Adipose tissue (tissue), 3 donors: ENCODE data around the gene SLC25A6. TPM values are rescaled to one million over a fixed set of nuclear protein-coding genes. Genes with fewer than 3 reads are reported as not detected.

Experiments
- H3K27ac ChIP-seq: one replicate; pipeline ENCODE4 v1.5.1; 2013; ENCODE audit warnings: low read depth, low read length
- WGBS, 3 donors: extraction: QIAGEN DNeasy Blood & Tissue Kit; methylation state at CpG; one replicate each; pipeline ENCODE4 v1.1.7; 2013; 5-methylcytosine and 5-hydroxymethylcytosine counted together
- polyA plus RNA-seq, 3 donors: library from polyadenylated mRNA; stranded (reverse); fragments of 200-250 nt; gene quantifications; one replicate each; pipeline ENCODE4 v1.2.3, GENCODE V29; 2013
- donor health status: healthy with polysubstance abuse.
- donor health status: Bipolar disorder and iron deficiency.
- donor health status: healthy.

Gene SLC25A6
- polyA plus RNA-seq, 3 donors: 489 to 843 (median 515) TPM

- H3K27ac ChIP-seq: no peak overlapping the region
- WGBS, 3 donors: 79 to 85% (median 80%) methylated on average over 22 of the region's 22 CpGs
Observed at GRCh38 chrX:1394731-1395501, 3.0 kb upstream of the SLC25A6 start.

GRCh38 chrX:1393871-1394615 is 2.1 kb upstream of the SLC25A6 start:
- 64 to 72% (median 67%) methylated on average over 16 of the region's 16 CpGs for WGBS, 3 donors
- H3K27ac ChIP-seq: no peak overlapping the region

DNA sequence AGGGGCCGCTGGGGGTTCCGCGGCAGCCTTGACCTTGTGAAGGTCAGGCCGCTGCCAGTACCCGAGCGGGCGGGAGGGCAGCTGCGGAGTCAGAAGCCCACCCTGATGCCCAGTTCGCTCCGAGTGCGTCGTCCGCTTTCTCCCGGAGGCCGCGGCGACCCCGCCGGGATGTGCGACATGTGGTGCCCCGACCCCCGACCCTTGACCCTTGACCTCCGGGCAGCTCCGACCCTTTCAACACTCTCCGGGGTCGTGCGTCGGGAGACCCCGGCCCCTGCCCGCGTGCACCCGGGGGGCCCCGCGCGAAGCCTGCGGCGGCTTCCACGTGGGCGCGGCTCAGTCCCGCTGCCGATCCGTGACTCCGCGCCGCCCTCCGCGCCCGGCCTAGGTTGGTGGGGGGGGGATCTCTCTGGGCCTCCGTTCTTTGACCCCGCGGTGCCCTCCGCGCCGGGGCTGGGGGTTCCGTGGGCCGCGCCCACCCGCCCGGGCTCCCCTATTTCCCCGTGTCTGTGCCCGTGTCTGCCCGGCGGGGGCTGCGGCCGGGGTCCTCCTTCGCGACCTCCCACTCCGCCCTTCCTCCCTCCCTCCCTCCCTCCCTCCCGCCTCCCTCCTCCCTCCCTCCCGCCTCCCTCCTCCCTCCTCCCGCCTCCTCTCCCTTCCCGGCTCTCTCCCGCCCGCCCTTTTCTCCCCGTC is 609 bp upstream of the SLC25A6 start:
- 0 to 1% (median 0%) methylated on average over 42 to 69 of the region's 76 CpGs for WGBS, 3 donors
- H3K27ac ChIP-seq: peak overlapping the region; percentile 79

GRCh38 chrX:1391370-1391706 is 575 bp downstream of the SLC25A6 start:
- WGBS, 3 donors: 0% methylated on average over 19 of the region's 19 CpGs
- no peak overlapping the region for H3K27ac ChIP-seq

GRCh38 chrX:1390621-1391369 is 1.1 kb downstream of the SLC25A6 start:
- WGBS, 3 donors: 42 to 54% (median 51%) methylated on average over 30 of the region's 30 CpGs
- H3K27ac ChIP-seq: no peak overlapping the region

DNA sequence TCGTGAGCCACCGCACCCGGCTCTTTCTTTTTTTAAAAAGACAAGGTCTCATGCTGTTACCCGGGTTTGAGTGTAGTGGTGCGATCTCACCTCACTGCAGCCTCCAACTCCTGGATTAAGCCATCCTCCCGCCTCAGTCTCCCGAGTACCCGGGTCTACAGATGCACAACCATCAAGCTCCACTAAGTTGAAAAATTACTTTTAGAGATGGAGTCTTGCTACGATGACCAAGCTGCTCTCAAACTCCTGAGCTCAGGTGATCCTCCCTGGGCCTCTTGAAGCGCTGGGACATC is 2.0 kb downstream of the SLC25A6 start:
- no peak overlapping the region for H3K27ac ChIP-seq
- WGBS, 3 donors: 85 to 94% (median 91%) methylated on average over 10 of the region's 10 CpGs

GRCh38 chrX:1389181-1389992 is 2.5 kb downstream of the SLC25A6 start:
- WGBS, 3 donors: 88 to 93% (median 92%) methylated on average over 51 of the region's 51 CpGs
- H3K27ac ChIP-seq: no peak overlapping the region

GRCh38 chrX:1388651-1389050 is 3.3 kb downstream of the SLC25A6 start:
- H3K27ac ChIP-seq: no peak overlapping the region
- WGBS, 3 donors: 71 to 87% (median 87%) methylated on average over 4 of the region's 4 CpGs

GRCh38 chrX:1387141-1387776 is 4.7 kb downstream of the SLC25A6 start:
- no peak overlapping the region for H3K27ac ChIP-seq
- WGBS, 3 donors: 91 to 94% (median 92%) methylated on average over 36 to 43 of the region's 43 CpGs

DNA sequence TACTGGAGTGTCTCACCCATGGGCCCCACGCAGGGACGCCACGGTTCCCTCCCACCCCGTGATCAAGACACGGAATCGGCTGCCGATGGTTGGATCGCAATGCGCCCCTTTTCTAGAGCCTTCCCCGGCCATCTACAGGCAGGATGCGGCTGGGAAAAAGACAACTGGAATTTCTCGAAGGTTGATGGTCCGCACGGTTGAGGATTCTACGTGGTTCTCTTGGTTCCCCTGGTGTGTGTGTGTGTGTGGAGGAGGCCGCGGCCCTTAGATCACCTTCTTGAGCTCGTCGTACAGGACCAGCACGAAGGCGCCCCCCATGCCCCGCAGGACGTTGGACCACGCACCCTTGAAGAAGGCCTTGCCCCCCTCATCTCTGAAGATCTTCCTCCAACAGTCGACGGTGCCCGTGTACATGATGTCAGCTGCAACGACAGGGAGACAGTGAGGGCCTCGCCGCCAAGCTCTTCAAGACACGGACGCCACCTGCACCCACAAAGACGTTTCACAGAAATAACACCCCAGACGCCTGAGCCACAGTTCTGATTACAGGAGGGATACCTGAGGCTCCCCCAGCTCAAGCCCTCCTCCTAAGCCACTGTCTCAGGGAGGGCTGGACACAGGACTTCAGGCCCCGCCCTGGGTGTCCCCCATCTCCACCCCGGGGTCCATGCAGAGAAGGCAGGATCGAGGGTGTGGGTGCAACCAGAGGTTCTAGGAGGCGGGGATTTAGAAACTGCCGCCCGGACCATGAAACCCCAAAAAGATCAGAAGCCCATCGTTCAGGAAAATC is 5.4 kb downstream of the SLC25A6 start:
- WGBS, 3 donors: 94 to 97% (median 96%) methylated on average over 39 to 41 of the region's 41 CpGs
- H3K27ac ChIP-seq: no peak overlapping the region

GRCh38 chrX:1385253-1386223 is 6.4 kb downstream of the SLC25A6 start:
- no peak overlapping the region for H3K27ac ChIP-seq
- WGBS, 3 donors: 93 to 95% (median 94%) methylated on average over 36 of the region's 36 CpGs

GRCh38 chrX:1384658-1385252 is 7.2 kb downstream of the SLC25A6 start:
- no peak overlapping the region for H3K27ac ChIP-seq
- WGBS, 3 donors: 95 to 97% (median 96%) methylated on average over 18 of the region's 18 CpGs

DNA sequence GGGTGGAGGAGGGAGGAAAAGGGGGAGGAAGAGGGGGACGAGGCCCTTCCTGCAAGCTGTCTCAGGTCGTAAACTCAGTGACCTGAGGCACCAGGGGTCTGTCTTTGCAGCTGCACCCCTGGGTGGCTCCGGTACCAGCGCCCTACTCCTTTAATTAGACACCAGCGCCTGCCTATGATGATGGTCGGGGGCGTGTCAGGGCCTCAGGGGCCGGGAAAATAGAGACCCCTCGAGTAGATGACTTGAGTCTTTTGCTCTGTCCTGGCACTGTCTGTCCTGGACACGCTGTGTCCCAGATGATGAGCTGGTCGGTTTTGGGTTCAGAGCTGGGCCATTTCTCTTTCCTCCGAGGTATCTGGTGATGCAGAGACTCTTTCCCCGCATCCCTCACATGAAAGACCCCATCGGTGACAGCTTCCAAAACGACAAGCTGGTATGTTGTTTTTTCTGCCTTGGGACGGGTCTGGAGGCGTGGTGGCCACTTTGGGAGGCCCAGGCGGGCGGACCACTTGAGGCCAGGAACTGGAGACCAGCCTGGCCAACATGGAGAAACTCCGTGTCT is 11.2 kb downstream of the SLC25A6 start:
- no peak overlapping the region for H3K27ac ChIP-seq

DNA sequence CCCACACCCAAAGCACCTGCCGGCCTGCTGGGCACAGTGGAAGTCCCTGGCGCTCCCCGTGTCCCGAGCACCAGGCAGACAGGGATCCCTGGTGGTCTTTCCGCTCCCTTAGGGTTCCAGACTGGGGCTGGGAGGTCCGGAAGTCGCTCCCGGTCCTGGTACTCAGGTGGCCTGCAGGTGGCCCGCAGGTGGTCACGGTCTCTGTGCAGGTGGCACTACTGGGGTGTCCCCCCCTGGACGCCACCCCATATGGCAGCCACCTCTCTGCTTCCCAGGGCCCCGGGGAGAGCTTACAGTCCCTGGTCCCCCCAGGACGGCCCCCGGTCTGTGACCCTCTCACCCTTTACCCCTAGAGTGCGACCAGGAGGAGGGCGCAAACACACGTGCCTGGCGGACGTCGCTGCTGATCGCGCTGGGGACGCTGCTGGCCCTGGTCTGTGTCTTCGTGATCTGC is 13.6 kb downstream of the SLC25A6 start:
- H3K27ac ChIP-seq: no peak overlapping the region
- WGBS, 3 donors: 89 to 92% (median 91%) methylated on average over 24 of the region's 24 CpGs

More for the DNA sequence above, 11.2 kb downstream of the SLC25A6 start:
- WGBS, 3 donors: 67 to 72% (median 69%) methylated on average over 20 of the region's 20 CpGs

DNA sequence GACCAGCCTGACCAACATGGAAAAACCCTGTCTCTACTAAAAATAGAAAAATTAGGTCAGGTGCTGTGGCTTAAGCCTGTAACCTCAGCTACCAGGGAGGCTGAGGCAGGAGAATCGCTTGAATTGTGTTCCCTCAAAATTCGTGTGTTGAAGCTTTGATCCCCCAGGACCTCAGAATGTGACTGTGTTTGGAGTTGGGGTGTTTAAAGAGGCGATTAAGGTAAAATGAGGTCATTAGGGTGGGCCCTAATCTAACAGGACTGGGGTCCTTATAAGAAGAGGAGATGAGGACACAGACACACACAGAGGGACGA is 23.6 kb downstream of the SLC25A6 start:
- WGBS, 3 donors: 82 to 89% (median 85%) methylated on average over 4 of the region's 4 CpGs
- H3K27ac ChIP-seq: no peak overlapping the region
